Mammary epithelial cell (primary cell): ENCODE data around the gene ALPK1.

Source experiments
- EZH2 ChIP-seq: IDR thresholded peaks from 2 replicates; pipeline ENCODE4 v1.6.1; 2012; ENCODE audit warnings: low read length, inconsistent platforms, borderline replicate concordance
- TF ChIP-seq, protein P1 (sequence below), 2 donors: IDR thresholded peaks in 1 of 2; conservative IDR thresholded peaks in 1 of 2; 2 replicates each; pipeline ENCODE4 v1.5.1; 2011 to 2012; ENCODE audit warnings: inconsistent platforms in 2 of 2, low read length in 2 of 2, mild to moderate bottlenecking in 2 of 2, control low read depth in 1 of 2, low read depth in 1 of 2; ENCODE audit not compliant: insufficient read depth in 1 of 2; ENCODE audit errors: extremely low read depth in 1 of 2

- TF ChIP-seq, protein P1, sequence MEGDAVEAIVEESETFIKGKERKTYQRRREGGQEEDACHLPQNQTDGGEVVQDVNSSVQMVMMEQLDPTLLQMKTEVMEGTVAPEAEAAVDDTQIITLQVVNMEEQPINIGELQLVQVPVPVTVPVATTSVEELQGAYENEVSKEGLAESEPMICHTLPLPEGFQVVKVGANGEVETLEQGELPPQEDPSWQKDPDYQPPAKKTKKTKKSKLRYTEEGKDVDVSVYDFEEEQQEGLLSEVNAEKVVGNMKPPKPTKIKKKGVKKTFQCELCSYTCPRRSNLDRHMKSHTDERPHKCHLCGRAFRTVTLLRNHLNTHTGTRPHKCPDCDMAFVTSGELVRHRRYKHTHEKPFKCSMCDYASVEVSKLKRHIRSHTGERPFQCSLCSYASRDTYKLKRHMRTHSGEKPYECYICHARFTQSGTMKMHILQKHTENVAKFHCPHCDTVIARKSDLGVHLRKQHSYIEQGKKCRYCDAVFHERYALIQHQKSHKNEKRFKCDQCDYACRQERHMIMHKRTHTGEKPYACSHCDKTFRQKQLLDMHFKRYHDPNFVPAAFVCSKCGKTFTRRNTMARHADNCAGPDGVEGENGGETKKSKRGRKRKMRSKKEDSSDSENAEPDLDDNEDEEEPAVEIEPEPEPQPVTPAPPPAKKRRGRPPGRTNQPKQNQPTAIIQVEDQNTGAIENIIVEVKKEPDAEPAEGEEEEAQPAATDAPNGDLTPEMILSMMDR (conservative IDR thresholded peaks at IDR 0.05 in 1 of 2, IDR thresholded peaks at IDR 0.05 in 1 of 2; ENCODE audit: extremely low read depth in 1 of 2, insufficient read depth in 1 of 2, low read depth in 1 of 2, low read length in 2 of 2): no peak
- TF ChIP-seq EZH2: no peak
Measured at GRCh38 chr4:112379306-112379705, 82.1 kb downstream of the ALPK1 start.
